Fibroblast of upper back skin (primary cell): ENCODE results near the gene UFD1.
"Not testable (repeated sequence)": the region's sequence is repeated elsewhere in the genome, so short reads cannot be mapped to it uniquely, and the experiment has no call there.

Experiments used
- DNase-seq: peaks from one replicate; pipeline ENCODE4 v3.0.0-alpha.2; 2013

UFD1 gene

DNA sequence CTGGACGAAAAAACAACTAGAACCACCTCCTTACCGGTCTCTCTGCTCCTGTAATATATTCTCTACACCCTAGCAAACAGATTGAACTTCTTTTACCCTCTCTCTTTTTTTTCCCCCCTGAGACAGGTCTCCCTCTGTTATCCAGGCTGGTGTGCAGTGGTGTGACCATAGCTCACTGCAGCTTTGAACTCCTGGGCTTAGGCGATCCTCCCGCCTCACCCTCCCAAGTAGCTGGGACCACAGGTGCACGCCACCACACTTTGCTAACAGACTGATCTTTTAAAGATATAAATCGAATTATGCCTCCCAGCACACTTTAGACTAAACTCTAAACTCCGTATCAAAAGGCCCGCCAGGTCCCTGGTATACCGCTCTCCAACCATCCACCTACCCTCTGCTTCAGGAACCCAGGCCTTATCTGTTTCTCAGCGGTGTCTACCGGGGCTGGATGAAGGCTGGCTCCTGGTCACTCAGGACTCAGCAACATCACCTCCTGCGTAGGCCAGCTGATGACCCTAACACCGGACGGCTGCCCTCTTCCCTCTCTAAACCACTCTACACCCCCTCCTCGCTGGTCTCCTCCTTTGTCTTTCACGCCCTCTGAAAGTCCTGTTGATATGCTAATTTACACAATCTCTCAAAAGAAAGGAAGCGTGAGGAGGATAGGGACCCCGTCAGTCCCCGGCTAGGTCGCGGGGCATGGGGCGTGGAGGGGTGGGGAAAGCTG, 32.2 kb downstream of the UFD1 start:
- no peak for DNase-seq

DNA sequence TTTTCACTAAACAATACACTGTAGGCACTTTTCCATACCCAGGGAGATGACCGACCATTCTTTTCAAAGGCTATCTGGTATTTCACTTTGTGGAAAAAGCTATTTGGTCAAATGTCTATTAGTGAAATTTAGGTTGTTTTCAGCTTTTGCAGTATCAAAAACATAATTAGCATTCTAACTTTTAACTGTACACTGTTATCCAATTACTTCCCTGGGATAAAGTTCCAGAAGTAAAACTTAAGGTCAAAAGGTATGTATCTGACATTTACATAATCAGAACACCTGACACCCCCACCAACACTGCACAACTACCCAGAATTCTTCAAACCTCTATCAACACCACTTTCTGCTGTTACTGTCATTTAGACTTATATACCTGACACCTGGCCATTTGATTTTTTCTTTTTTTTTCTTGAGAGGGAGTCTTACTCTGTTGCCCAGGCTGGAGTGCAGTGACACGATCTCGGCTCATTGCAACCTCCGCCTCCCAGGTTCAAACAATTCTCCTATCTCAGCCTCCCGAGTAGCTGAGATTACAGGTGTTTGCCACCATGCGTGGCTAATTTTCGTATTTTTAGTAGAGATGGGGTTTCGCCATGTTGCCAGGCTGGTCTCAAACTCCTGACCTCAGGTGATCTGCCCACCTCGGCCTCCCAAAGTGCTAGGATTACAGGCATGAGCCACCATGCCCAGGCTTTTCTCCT, 33.6 kb downstream of the UFD1 start:
- not testable (repeated sequence) for DNase-seq

DNA sequence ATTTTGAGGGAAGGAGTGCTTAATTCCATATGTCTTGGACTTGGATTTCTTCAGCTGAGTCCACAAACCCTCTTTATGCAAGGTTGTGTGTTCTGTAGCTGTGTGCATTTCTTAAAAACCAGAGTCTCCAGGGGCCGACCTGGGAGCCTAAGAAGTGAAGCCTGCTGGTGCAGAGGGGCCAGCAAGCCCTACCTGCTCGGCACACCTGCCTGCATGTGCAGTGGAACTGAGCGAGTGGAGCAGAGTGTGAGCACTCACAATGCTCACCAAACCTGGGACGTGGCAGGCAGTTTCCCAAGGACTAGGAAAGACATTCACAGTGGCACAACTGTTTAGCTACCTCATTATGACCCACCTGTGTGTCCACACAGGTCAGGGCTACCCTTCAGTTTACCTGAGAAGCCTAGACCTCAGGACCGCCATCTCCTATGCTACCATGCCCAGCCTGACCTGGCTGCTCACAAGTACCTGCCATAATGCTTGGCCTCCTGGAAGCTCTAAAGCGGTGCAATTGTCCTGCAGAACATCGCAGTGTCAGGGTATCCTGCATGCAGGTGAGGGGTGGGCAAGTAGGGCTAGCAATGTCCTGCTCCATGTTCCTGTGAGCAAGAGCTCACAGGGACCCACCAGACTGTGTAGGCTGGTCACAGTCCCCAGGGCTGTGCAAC, 35.3 kb downstream of the UFD1 start:
- no peak for DNase-seq

DNA sequence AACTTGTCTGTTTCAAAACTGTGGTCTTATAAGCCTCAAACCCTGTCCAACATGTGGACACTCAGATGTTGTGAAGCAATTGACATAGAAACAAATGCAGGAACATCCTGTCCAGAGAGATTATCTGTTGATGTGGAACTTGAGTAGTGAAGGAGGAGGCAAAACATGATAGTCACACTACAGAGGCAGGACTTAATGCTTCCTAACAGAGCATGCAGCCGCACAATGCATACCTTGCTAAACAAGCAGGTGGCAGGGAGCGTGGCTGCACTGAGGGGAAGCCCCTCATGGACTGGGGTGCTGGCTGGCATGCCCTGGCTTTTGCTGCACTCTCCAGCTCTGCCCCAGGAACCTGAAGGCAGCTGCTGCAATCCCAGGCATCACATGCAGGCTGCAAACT, 36.8 kb downstream of the UFD1 start:
- no peak for DNase-seq

DNA sequence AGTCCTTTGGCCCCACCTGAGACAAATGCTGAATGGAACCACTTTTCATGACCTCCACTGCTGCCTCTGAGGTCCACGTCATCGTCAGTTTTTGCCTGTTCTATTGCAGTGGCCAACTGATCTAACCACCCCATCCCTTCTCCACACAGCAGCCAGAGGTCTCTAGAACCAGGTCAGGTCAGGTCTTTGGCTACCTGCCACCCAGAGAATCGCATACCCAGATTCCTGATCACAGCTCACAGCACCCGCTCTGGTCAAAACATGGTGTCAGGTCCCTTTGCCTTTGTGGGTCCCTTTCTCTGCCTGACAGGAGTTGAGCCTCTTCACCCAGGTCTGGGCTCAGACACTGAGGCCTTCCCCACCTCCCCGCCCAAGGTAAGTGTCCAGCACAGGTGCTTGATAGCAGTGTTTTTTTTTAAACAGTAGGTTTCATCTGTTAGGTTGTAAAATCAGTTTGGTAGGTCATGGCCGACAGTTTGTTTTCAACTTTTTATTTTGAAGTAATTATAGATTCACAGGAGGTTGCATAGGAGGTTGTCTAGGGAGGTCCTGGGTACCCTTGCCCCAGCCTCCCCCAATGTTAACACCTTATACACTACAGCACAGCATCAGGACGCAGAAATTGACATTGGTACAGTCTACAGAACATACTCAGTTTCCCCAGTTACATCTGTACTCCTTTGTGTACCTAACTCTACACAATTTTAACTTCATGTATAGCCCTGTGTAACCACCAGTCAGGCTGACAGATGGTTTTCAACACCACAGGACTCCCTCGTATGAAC, 38.4 kb downstream of the UFD1 start:
- DNase-seq, result no peak

DNA sequence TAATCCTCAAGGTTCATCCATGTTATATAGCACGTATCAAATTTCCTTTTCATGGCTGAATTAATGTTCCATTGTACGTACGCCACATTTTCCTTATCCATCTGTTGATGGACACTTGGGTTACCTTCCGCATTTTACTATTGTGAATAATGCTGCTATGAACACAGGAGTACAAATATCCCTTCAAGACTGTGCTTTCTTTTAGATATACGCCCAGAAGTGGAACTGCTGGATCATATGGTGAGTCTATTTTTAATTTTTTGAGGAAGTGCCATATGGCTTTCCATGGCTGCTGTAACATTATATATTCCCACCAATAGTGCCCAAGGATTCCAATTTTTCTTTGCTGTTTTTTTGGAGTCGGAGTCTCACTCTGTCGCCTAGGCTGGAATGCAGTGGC, 40.7 kb downstream of the UFD1 start:
- no peak for DNase-seq

DNA sequence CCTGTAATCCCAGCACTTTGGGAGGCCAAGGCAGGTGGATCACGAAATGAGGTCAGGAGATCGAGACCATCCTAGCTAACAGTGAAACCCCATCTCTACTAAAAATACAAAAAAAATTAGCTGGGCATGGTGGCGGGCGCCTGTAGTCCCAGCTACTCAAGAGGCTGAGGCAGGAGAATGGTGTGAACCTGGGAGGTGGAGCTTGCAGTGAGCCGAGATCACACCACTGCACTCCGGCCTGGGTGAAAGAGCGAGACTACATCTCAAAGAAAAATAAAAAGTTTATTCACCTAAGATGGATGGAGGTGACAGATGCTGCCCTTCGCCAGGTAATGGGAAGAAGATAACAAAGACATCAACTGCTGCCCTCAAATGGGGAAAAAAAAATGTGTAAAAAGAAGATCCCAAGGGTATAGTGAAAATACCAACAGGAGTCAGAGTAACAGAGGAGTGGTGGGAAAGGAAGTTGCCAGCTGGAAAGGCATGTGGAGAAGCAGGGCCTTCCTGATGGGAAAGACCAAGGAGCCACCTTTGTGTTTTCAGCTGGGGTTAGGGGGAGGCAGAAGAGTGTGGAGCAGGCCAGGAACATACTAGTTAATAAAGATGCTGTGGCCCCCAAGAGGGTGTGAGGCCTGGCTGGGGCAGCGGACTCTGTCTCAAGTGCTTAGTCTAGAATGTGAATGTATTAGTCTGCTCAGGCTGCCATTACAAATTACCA, 42.4 kb downstream of the UFD1 start:
- not testable (repeated sequence) for DNase-seq

DNA sequence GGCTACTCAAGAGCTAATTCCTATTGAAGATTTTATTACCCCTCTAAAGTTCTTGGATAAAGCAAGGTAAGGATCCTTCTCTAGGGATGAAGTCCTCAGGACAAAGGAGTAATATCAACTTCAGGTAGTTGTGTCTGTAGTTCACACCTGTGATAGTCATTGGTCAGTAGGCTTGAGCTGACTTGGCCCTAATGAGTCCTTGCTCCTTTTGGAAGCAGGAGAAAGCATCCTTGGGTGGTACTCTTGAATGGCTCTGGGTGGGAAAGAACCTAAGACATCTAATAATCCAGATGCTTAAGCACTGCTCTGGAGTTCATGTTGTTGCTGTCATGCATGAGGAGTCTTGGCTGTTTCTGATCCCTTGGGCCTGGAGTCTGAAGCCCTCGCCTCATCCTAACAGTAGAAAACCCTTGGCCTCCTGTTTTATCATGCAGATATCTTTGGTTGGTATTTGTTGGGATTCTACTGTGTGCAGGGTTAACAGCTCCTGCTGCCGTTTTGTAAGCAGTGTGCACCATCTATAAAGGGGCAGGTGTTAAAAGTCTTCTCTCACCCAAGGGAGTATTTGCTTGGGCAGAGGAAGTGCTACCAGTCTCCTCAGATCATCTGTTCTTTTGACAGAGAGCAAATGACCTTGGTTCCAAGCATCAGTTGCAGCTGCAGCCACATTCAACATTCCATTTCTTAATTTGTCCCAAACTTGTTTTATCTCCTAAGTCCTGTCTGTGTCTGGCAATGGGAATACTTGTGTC, 44.0 kb downstream of the UFD1 start:
- DNase-seq, result no peak

DNA sequence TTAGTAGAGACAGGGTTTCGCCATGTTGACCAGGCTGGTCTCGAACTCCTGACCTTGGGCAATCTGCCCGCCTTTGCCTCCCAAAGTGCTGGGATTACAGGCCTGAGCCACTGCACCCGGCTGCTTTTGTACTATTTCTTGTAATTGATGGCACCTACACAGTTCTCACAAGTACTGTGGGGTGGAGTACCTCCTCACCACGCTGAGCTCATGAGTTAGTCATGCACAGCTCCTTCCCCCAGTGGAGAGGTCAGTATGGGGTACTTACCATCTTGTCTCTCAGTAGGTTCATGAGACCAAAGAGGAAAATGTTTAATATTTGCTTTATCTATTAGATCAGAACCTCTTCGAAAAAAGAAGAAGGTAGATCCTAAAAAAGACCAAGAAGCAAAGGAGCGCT, 44.6 kb downstream of the UFD1 start:
- DNase-seq, result no peak

DNA sequence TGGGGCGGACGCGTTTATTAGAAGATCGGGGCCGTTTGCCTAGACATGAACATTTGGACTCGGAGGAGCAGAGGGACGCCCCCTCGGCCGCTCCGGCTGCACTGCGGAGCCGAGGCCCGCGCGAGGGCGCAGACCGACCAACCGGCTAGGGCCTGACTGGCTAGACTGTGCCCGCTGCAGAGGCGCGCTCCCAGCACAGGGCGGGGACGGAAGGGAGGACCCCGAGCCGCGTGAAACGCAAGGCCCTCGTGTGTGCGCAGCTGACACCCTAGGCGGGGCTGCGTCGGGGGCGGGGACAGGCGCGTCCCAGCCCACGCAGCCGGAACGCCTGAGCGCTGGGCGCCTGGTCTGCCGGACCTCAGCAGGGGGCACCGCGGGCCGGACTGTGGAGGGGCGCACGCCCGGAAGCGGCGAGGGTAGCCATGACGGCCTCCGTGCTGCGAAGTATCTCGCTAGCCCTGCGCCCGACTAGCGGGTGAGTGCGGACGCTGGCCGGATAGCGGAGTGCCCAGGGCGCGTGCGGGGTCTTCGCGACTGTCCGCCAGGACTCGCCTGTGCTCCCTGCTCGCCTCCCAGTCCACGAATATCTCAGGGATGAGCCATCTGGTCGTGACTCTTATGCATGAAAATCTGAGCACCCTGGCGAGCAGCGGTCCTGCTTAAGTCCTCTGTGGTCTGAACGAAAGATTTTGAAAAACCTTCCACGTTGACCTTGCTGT, 46.7 kb downstream of the UFD1 start, which contains the start of gene MRPL40:
MRPL40 (plus strand) TSS at position 413 of the 719 bp plus-strand sequence; CDS start at position 423, 10 bp downstream.
- DNase-seq, result peak; percentile 93

DNA sequence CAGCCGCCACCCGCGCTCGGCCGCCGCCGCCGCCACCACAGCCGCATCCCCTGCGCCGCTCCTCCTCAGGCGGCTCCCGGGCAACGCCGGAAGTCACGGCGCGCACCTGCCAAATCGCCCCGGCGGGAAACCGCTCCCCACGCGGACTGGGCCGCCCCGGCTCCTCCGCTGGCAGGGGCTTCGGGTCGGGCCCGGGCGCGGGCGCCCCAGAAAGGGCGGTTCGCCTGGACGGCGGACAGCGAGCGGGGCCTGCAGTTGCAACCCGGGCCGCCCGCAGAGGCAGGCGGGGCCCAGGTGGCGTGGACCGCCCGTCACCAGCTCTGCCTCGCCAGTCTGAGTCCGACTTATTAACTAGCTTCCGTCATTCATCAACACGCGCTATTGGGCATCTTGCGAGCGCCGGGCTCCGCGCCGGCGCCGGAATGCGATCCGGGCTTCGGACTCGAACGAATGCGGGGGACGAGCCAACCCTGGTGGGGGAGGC, 47.3 kb downstream of the UFD1 start, which contains the start of gene HIRA:
HIRA (minus strand) TSS at position 85 of the 484 bp plus-strand sequence. CDS start 257 bp downstream, outside the sequence.
- peak; percentile 68 for DNase-seq

DNA sequence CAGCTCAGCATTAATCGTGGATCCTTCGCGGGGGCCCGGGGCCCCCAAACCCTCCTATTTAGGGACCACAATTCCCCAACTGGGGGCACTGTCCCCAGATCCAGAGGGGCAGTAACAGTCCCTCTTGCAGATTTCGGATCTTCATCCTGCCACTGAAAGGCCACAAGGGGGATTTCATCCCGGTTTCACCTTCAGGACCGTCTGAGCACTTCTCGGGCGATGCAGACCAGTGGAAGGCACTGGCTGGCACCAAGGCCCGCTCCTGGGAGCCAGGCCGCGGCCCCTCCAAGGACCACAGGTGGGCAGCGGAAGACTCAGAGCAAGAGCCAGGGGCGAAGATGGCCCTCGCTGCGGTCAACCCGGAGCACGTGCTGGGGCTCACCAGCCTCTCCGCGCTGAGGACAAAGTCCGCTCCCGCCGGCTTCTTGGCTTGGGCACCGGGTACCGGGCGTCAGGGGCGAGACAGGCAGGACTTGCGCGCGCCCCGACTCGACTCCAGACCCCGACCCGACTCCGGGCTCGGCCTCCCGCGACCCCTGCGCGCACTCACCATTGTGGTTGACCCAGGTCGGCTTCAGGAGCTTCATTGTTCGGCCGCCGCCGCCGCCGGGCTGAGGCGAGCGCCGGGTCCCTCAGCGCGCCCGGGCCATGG, 48.0 kb downstream of the UFD1 start:
- DNase-seq, result peak; percentile 11

DNA sequence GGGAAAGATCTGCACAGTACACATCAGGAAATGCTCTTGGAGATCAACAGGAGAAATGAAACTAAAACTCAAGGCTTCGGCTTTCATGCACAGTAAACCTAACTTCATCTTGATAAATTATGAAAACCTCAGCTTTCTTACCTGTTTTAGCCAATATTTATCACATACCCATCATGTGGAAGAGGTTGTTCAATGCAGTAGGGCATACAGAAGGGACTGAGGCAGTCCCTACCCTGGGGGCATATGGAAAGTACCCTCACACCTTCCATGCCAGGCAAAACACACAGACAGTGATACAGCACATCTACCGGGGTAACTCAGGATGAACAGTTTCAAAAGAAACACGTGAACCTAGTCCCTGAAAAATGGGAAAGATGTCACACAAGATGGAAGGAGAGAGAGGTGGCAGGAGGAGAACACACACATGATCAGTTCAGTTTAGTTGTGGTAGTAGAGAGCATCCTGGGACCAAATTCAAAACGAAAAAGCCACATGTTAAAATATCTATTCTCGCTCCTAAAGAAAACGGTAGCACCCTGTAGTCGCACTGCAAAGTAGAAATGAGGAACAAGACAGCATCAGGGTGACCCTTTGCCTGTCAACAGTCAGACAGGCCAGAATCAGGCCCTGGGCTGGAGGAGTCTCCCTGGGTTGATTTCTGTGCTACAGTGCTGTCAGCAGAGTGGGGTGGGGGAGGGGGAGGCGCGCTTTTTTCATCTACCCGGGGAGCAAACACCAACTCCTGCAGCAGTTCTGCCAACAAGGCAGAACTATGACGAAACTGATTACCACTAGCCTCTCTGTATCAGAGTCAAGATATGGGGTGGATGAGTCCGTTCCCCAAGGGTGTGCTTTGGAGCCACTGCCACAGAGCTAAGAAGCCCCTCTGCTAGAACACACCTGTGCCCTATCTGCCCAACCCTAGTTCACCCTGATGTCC, 48.8 kb downstream of the UFD1 start:
- DNase-seq, result peak; percentile 60

DNA sequence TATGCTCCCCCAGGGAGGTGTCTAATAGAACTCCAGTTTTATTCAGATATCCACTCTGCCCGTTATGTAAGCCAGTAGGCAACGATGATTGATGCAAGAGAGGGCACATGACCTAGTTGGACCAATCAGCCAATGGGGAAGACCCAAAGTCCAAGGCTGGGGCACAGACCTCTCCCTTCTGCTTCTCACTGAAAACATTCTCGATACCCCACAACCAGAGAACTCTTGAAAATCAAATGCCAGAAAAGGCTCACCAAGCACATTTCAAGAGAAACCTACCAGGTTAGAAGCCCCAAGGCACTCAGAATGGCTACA, 54.9 kb downstream of the UFD1 start:
- DNase-seq, result no peak

DNA sequence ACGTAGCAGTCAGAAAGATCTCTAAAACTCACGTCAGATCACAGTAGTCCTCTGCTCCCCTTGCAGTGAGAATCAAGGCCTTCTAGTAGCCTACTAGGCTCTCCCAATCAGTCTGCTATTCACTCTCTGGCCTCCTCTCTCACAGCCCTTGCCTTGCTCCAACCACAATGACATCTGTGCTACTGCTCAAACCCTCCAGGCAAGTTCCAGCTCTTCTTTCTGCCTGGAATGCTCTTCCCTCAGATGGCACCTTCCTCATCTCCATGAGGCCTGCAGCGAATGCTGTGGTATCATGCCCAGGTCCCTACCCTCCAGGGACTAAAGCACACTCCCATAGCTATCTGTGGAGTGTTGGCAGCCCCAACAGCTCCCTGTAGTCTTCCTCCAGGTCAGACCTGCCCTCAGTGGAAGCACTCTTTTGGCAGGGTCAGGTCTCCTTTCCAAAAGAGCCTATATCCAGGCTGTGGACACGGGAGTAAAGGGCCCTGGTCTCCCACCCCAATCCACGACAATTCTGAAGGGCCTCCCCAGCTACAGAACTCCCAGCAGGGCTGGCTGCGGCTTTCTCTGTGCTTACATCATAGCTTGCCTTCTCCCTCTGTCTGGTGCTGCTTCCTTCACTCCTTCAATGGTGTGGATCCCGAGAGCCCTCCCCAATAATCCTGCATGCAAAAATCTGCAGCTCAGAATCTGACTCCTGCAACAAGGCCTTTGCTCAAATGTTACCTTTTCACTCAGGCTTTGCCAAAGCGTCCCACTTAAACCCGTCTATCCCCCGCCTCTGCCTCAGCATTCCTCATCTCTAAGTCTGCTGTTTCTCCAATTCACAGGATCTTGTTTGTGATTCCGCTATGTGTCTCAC, 56.3 kb downstream of the UFD1 start:
- no peak for DNase-seq

DNA sequence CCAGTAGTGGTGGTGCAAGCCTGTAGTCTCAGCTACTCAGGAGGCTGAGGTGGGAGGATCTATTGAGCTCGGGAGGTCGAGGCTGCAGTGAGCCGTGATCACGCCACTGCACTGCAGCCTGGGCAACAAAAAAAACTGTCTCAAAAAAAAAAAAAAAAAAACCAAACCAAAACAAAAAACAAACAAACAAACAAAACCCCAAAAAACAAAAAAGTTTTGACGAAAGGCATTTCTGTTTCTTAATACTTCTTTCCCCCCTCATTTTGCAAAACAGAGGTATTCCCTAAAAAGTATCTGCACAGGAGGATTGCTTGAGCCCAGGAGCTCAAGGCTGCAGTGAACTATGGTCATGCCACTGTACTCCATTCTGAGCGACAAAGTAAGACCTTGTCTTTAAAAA, 58.7 kb downstream of the UFD1 start:
- no peak for DNase-seq

DNA sequence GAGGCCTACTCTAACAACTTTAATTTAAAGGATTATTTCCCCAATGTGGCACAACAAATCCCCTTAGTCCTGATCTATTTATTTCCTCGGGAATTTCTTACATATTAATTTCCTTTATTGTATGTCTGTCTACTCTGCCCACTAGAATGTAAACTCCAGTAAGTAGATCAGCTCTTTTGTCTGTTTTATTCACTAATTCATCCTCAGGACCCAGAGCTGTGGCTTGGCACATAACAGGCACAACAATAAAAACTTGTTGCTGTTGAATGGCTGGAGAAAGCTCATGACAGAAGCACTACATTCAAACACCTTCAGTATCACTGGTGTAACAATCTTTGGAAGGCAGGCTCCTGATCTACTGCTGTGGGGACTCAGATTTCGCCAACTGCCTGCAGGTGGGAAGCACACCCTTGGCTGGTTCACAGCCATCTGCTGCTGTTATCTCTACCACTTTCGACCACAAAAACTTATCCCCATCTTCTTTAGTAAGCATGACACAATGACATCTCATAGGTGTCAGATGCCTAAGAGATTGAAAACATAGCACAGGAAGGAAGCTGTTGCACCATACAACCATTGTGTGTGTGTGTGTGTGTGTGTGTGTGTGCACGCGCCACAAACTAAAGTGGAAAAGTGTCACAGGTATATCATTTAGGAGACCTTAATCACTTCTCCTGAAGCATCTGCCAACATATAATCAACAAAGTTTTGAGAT, 59.4 kb downstream of the UFD1 start:
- no peak for DNase-seq
